Measurements from ENCODE around the gene LTF.

Gene LTF

GRCh38 chr3:46490338-46491084 lies 25.8 kb upstream of the LTF start:
- no peak for DNase-seq

- DNase-seq: no peak
These were observed 25.2 kb upstream of the LTF start for GRCh38 chr3:46489875-46490274.

DNA sequence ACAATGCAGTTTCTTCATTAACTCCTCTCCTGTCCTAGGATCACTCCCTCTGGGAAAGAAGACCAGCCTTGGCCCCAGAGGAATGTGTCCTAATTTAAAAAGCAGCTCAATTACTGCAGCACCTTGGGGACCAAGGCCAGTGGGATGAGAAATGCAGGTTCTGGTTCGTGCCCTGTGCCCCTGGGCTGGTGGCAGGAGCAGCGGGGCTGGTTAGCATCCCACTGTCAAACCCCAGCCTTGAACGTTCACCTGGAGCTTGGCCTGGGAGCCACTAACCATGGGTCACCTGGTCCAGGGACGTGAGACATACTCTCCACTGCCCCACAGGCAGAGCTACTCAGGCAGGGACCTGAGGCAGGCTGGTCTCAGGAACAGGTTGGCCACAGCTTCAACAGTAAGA lies 24.7 kb upstream of the LTF start:
- no peak for DNase-seq

DNA sequence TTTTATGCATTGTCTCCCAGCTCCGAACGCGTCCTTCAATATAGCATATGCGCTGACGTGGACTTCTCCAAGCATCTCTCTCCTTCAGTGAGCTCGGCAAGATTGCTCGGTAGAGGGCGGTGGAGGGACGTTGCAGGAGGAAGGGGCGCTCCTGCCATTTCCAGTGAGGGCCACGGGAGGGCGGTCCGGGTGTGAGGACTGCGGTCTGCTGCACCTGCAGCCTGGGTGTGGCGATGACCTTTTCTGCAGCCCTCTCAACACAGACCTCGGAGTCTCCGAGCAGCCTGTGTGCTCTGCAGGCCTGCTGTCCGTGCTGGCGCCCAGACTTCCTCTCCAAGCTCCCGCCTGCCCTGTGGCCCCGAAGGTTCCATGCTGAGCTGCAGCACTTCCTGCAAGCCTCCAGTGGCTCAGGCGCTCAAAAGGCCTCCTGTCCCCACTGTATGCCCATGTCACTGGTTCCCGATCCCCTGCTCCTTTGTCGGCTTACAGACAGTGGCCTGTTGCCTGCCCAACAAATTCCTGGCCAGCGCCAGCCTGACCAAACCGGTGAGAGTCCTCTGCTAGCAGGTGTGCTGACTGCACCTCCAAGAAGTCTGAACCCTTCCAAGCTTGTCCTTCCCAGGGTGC lies 24.1 kb upstream of the LTF start:
- peak; percentile 70 to 93 (median 82) for DNase-seq

DNA sequence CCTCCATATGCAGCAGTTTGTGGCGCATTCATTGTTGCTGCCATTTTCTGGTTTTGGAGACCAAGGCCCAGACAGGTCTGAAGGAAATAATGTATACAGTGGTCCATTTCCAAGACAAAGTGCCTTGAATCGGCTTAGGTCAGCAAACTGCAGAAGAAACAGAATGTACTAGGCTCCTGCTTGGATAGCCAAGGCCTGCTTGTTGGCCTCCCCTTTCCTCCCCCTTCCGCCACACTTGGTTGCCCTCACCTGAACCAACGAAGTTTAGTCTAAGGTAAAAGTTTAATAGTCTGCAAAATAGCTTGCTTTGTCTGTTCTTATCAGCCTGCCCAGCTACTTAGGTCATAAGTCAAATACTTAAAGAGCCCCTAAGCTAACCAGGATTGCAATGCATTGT lies 21.1 kb upstream of the LTF start:
- DNase-seq: no peak

GRCh38 chr3:46484911-46485778 lies 20.4 kb upstream of the LTF start:
- DNase-seq: no peak

DNA sequence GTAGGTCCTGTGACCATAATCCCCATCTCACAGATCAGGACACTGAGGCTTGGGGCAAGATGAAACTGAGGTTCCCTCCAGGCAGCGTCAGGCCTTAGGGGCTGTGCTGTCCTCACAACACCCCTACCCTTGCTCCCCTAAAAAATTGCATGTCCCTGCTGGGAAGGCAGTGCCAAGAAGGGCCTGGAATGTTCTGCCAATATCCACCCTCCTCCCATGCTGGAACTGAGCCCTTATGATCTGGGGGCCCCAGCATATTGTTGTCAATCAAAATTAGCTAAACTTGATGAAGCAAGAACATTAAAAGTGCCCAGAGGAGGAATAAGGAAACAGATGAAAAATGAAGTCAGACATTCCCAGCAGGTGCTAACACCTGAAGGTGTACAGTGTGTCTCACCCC lies 19.7 kb upstream of the LTF start:
- DNase-seq: no peak

GRCh38 chr3:46483825-46484224 lies 19.1 kb upstream of the LTF start:
- DNase-seq: no peak

DNA sequence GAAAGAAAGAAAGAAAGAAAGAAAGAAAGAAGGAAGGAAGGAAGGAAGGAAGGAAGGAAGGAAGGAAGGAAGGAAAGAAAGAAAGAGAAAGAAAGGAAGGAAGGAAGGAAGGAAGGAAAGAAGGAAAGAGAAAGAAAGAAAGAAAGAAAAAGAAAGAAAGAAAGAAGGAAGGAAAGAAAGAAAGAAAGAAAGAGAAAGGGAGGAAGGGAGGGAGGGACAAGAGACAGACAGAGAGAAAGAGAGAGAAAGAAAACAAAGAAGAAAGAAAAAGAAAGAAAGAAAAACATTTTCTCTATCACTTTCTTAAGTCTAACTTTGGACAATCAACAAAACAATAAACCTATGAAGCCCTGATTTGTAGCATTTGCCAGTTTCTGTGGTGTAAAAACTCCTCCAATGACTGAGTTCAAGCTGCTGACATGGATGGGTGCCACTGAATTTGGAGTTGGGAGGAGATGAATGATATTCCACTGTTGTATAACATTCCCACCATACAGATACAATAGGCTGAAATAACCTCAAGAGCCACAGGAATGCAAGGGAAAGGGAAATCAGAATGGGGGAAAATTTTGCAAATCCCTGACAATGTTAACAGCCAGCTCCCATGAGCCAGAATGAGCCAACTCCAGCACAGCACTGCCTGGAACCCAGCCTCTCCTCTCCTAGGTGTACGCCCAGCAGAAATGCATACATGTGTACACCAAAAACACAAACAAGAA lies 18.1 kb upstream of the LTF start:
- no peak for DNase-seq

GRCh38 chr3:46481636-46482035 lies 16.9 kb upstream of the LTF start:
- DNase-seq: no peak

GRCh38 chr3:46480491-46481195 lies 15.9 kb upstream of the LTF start:
- no peak for DNase-seq

DNA sequence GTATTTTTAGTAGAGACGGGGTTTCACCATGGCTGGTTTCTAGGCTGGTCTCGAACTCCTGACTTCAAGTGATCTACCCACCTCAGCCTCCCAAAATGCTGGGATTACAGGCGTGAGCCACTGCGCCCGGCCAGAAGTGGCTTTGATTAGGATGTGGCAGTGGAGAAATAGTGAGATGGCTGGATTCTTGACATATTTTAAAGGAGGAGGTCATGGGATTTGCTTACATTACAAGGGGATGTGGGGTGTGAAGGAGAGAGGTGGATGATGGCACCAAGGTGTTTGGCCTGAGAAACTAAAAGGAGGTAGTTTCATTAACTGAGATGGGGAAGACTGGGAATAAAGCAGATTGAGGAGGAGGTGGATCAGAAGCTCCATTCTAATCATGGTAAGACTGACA lies 15.0 kb upstream of the LTF start:
- no peak for DNase-seq

- DNase-seq: no peak
These were observed 14.3 kb upstream of the LTF start for GRCh38 chr3:46479021-46479420.

GRCh38 chr3:46478341-46478740 lies 13.6 kb upstream of the LTF start:
- no peak for DNase-seq

- no peak for DNase-seq
These were observed 13.1 kb upstream of the LTF start for GRCh38 chr3:46477756-46478155.

- DNase-seq: no peak
These were observed 12.4 kb upstream of the LTF start for GRCh38 chr3:46477145-46477544.

DNA sequence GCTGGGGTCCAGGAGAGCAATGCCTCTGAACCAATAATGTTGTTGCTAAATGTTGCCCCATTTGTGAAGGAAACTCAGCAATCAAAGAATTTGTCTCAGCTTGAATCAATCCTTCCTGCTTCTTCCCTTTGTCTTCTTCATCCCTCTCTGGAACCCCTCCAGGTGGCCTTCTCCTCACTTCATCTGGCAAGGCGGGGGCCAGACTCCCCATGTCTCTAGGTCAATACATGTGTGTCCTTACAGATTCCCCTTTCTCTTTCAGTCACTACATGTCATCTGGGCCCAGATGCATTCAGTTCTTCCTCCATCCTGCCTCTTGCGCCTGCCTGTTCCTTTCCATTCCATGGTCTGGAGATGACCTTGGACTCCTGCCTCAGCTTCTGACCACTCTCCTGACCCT lies 8.0 kb upstream of the LTF start:
- DNase-seq: no peak

DNA sequence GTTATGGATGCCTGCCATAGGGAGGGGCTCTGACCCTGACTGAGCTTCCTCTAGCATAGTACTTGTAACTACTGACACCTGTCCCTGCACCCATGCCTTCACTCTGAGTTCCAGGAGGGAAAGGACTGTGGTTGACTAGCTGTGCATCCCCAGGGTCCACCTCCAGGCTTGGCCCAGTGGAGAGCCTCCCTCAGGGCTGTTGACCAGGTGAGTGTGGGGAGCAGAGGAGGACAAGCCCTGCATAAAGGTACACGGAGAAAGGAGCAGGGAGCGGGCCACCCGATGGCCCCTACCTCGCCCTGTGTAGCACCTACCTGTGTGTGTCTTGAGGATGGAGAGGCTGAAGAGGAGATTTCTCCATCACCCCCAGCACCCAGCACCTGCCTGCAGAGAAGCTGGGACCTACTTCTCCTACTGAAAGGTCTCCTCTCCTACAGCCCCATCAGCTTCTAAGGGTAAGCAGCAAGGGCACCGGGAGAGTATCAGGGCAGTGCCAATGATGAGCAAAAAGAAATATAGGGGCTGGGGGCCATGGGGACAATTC lies 6.7 kb upstream of the LTF start:
- DNase-seq: no peak

DNA sequence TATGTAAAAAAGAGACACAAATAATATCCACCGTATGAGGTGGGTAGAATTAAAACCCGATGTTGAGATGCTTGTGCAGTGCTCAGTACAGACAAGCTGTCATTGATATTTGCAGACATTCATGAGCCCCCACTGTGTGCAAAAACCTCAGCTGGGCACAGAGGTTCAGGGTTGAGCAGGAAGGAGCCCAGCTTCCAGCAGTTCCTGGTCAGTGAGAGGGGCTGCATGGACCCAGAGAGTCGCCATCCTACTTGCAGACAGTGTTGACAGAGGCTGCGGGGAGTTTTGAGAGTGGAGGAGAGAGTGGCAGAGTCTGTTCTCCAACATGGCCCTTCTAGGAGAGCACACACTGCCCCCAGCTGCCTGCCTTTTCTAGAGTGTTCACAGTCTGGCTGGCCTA lies 6.1 kb upstream of the LTF start:
- DNase-seq: no peak

GRCh38 chr3:46469680-46470357 lies 5.1 kb upstream of the LTF start:
- no peak for DNase-seq

DNA sequence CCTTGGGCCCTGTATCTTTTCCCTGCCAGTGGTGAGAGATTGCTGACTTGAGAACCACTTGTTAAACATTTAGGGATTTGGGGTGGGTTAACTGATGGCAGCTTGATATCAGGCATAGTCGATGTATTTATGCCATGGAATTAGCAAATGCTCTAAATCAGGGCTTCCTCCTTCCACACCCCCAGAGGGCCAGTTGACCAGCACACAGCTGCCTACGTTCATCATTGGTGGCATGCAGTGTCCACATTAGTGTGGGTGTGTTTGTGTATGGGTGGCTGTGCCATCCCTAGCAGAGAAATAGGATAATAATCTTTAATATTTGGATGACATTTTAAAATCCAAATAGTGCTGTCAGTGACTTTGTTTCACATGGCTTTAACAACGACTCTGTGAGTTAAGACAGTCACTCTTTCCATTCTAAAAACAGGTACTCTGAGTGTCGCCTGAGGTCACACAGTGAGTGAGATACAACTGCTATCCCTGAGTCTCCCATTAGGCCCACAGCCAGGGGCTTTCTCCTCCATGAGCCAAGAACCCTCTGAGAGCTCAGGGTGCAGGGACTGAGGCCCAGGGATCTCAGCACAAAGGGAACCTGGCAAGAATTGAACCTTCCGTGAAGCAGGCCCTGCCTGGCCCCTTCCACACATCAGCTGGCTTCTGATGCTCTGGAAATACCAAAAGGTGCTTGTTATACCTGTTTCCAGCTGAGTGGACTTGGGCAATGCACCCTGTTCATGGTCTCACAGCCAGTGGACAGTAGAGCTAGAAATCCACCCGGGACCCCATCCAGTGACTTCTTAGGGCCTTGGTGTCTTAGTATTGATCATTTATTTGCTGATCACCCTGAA lies 4.3 kb upstream of the LTF start:
- DNase-seq: no peak
